ENCODE measurements around the gene SPRYD4.

- TF ChIP-seq EZH2 (IDR thresholded peaks at IDR 0.05; ENCODE audit: borderline replicate concordance, insufficient read depth, low read depth, low read length, poor library complexity, severe bottlenecking) (no peak), CTCF (IDR thresholded peaks at IDR 0.05) (no peak)
Observed at GRCh38 chr12:56484566-56484965, 16.2 kb downstream of the SPRYD4 start.
